HG02840 (cell line): ENCODE data around the gene CMTR1.

Experiments
- ATAC-seq: cut with Tn5 transposase; IDR thresholded peaks from one replicate; pipeline ENCODE4 v1.9.1; 2021; ENCODE audit warnings: mild to moderate bottlenecking, moderate library complexity, moderate number of reproducible peaks; ENCODE audit not compliant: unreplicated experiment, low FRiP score

The CMTR1 gene

GRCh38 chr6:37507690-37508421 is 74.8 kb downstream of the CMTR1 start:
- ATAC-seq, result no peak

- ATAC-seq, result no peak
Measured at GRCh38 chr6:37511201-37511600, 78.2 kb downstream of the CMTR1 start.

DNA sequence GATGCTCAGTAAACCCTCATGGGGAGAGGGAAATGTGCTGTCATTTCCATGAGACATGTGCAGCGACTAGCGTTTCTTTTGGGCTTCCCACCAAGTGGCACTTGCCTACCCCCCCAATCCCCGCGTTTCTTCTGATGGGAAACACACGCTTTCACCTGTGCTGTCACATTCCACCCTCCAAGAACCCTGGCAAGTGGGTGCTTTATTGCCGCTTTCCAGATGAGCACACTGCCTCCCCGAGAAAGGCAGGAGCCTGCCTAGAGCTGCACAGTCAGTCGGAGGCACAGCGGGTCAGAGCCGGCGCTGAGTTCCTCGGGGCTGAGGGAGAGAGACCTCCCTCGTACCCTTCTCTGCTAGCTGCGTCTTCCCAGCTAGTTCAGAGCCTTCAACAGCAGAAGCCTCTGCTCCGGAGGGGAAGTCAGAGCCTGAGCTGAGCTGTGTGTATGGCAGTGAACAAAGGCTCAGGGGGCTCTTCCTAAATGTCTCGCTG is 78.9 kb downstream of the CMTR1 start:
- no peak for ATAC-seq

DNA sequence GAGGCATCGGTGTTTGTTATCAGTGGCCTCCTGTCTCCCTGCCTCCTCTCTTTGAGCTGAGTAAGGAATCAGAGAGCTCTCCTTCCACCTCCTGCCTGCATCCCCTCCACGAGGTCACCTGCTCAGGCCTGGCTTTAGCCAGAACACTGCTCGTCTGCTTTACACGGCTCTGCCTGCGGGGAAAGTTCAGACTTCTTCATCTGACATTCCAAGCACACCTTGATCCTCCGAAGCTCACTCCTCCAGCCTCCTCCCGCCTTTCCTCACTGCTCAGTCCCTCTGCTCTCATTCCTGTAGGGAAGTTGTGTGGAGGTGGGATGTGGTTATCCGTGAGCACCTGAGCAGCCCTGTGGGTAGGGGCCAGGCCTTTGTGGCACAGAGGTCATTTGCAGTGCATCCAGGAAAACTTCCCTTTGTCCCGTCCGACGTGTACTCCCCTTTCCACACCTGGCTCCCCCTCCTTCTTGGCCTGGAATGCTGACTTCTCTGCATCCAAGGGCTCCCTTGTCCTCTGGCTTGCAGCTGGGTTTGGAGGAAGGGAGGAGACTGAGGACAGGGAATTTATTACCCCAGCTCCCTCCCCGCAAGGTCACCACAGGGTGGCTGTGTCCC is 79.5 kb downstream of the CMTR1 start:
- ATAC-seq, result no peak

DNA sequence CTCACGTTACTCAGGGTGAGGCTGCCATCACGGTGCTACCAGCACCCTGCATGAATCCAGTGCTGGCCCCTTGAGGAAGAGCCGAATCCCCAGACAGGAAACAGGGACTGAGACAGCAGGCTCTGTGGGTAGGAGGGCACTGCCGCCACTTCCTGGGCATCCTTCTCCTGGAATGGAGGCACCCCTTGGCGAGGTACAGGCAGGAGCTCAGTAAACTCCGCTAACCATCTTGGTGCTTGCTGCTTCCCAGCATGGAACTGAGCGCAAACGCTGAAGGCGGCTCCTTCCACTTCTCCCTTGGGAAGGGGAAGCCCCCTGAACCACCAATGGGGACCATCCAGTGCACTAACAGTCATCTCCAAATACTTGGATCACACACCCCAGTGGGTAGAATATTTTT is 80.1 kb downstream of the CMTR1 start:
- ATAC-seq, result no peak

GRCh38 chr6:37513576-37513975 is 80.6 kb downstream of the CMTR1 start:
- ATAC-seq, result no peak

- ATAC-seq, result no peak
Measured at GRCh38 chr6:37514321-37514771, 81.3 kb downstream of the CMTR1 start.

GRCh38 chr6:37514837-37515236 is 81.8 kb downstream of the CMTR1 start:
- ATAC-seq, result no peak

GRCh38 chr6:37515712-37516075 is 82.7 kb downstream of the CMTR1 start:
- ATAC-seq, result no peak

DNA sequence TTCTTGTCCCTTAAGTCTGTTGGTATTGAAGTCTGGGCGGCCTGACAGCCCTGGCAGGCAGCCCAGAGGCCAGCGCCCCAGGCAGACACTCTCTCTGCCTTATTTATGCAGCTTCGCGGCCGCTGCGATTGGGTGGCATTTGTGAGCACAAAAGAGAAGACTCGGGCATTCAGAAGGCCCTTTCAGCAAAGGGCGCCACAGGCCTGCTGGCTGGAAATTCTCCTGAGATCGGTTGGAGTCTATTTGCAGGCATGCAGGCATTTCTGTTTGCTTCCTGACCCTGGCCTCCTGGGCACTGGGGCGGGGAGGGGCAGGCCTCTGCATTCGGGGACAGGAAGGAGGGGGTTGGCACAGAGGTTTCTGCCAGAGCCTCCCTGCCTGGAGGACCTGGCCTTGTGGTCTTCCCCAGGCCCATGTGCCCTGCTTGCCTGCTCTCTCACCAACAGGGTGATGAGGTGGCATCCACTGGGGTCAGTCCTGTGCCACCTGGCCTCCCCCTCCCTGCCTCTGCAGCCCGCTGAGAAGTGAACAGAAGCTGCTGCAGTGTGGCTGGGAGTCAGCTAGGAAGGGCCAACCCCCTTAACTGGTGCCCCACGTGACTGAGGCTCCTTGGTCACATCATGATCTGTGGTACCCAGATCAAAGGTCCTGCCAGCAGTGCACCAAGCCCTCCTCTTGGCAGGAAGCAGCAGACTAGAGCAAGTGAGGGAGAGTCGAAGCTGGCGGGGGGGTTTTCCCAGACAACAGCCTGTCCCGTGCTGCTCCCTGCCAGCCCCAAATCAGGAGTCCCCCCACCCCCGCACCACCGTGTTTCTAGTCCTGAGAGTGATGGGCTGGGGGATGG is 83.3 kb downstream of the CMTR1 start:
- ATAC-seq, result no peak

DNA sequence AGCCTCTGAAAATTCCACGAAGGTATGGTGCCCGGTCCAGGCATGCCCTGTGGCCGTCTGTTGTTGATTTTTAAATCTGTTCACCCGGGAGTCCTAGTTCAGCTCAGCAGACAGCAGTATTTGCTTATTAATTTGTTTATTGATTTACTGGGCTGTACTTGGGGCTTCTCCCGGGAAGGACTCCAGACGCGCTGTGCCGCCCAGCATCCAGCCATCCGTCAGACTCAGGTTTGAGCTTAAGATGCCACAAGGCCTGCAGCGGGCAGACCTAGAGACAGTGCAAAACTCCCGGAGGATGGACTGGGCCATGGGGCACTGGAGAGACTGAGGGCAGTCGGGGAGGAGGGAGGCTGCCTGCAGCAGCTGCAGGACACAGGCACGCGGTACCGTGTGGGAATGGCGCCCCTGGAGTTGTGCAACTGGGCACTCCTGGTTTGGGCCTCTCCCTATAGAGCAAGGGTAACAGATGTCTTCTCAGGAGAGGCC is 83.9 kb downstream of the CMTR1 start:
- no peak for ATAC-seq

DNA sequence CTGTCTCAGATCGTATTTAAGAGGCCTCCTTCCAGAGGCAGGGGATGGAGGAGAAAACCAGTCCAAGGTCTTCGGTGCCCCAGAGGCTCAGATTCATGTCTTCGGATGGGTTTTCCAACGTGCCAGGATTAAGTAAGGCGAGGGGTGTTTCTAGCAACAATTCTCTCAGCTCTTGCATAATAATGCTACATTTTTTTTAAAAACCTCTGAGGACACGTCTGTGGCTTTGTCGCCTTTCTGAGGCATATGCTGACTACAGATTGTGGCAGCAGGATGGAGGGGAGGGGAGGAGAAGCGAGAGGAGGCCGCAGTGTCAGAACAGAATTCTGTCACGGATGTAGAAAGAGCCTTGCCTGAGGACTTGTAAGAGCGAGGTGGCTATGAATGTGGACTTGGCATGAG is 84.4 kb downstream of the CMTR1 start:
- no peak for ATAC-seq

GRCh38 chr6:37518116-37518515 is 85.1 kb downstream of the CMTR1 start:
- ATAC-seq, result no peak

DNA sequence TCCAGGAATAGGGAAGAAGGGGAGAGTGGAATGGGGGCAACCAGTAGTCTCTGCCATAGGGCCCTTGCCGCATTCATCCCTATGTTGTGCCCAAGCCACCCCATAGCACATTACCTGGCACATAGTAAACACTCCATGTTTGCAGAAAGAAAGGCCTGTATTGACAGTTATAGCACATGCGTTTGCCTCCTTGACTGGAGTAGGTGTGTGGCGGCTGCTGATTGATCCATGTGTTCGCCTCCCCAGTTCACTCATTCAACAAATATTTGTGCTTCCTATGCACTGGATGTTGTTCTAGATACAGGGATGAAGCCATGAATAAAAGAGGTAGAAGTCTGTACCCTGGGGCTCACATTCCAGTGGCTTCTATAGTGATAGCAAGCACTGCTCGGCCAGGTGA is 86.4 kb downstream of the CMTR1 start:
- ATAC-seq, result no peak

GRCh38 chr6:37520926-37521325 is 87.9 kb downstream of the CMTR1 start:
- ATAC-seq, result no peak

DNA sequence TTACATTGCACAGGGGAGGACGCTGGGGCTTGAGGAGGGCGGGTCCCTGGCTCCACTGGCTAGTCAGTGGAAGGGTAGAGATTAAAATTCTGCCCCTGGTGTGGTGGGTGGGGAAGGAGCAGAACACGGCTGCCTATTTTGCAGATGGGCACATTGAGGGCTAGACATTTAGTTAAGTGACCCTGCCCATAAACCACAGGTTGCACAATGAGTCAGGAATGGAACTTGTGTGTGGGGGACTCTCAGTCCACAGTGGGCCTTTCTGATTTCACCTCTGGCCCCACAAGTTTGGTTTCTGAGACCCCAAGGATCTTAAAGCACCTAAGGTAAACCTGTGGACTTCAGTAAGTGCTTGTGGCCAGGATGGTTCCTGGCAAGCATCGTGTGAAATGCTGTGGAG is 88.7 kb downstream of the CMTR1 start:
- ATAC-seq, result no peak

- no peak for ATAC-seq
Measured at GRCh38 chr6:37522836-37523235, 89.8 kb downstream of the CMTR1 start.

DNA sequence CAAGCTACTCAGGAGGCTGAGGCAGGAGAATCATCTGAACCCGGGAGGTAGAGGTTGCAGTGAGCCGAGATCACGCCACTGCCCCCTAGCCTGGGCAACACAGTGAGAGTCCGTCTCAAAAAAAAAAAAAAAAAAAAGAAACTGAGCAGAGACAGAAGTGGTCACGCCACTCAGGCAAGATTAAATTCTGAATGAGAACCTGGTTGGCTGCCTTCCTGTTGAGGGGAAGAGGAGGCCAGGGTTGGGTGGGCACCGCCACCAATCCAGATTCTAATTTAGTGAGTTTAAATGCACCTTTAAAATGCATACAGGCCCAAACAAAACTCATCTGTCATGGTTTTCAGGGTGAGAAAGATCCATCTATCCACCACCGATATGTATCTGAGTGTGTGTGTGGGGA is 90.4 kb downstream of the CMTR1 start:
- no peak for ATAC-seq

- ATAC-seq, result no peak
Measured at GRCh38 chr6:37524025-37524969, 91.3 kb downstream of the CMTR1 start.

- no peak for ATAC-seq
Measured at GRCh38 chr6:37524970-37525318, 91.9 kb downstream of the CMTR1 start.
